ENCODE results near the gene SGMS1.

DNA sequence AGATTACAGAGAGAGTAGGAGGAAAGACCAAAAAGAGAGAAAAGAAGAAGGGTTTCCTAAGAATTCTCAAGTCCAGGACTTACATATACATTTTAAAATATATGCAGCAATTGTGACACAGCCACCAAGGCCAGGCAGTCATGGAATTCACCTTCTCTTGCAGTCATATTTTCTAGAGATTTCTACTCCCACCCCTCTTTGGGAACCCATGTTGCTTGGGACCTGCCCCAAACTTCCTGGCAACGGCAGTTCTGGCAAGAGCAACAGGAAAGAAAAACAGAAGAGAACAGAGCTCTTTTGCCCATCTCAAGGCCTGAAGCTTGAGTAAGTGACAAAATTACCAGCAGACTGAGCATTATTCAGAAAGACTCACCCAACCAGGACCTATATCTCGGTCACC lies 244.1 kb downstream of the SGMS1 start:
- TF ChIP-seq, protein P1, sequence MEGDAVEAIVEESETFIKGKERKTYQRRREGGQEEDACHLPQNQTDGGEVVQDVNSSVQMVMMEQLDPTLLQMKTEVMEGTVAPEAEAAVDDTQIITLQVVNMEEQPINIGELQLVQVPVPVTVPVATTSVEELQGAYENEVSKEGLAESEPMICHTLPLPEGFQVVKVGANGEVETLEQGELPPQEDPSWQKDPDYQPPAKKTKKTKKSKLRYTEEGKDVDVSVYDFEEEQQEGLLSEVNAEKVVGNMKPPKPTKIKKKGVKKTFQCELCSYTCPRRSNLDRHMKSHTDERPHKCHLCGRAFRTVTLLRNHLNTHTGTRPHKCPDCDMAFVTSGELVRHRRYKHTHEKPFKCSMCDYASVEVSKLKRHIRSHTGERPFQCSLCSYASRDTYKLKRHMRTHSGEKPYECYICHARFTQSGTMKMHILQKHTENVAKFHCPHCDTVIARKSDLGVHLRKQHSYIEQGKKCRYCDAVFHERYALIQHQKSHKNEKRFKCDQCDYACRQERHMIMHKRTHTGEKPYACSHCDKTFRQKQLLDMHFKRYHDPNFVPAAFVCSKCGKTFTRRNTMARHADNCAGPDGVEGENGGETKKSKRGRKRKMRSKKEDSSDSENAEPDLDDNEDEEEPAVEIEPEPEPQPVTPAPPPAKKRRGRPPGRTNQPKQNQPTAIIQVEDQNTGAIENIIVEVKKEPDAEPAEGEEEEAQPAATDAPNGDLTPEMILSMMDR (IDR thresholded peaks at IDR 0.05; ENCODE audit: extremely low read depth in 1 of 2, insufficient read depth in 1 of 2, low read depth in 1 of 2, low read length in 2 of 2), result no peak
- no peak for TF ChIP-seq POLR2A (IDR thresholded peaks at IDR 0.05; ENCODE audit: low read depth, low read length)

All from endothelial cell of umbilical vein (primary cell).